HG02973 (cell line): Measurements from ENCODE around the gene GP1BB.

ENCODE experiments used
- ATAC-seq: cut with Tn5 transposase; IDR thresholded peaks from one replicate; pipeline ENCODE4 v1.9.1; 2021; ENCODE audit warnings: moderate library complexity; ENCODE audit not compliant: unreplicated experiment

GP1BB gene

DNA sequence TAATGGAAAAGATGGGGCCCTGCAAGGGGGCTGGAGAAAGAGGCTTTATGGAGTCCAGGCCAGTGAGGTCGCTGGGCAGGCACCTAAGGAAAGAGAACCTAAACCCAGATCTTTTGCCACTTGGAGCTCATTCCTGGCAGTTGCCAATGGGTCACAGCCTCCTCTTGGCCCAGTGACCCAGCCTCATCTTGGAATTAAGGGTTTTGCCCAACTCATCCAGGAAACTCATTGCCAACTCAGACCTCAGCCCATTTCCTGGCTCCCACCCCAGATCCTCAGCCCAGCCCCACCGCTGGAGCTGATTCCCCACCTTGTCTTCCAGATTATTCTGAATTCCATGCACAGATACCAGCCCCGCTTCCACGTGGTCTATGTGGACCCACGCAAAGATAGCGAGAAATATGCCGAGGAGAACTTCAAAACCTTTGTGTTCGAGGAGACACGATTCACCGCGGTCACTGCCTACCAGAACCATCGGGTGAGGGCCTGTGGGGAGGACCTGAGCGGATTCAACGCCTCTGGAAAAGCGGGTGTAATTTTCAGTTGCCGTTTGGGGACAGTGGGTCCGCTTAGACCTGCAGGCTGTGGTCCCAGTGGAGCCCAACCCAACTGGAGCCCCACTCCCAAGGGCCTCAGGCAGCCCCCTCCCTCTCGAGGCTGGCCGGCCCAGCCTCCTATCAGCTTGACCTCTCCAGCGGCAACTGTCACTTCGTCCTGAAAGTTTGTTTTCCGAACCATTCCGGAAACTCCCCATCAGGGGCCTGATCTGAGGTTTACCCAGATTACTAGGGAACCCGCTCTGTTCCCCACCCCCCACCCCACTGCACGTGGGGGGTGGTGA lies 41.5 kb downstream of the GP1BB start:
- ATAC-seq = no peak

- no peak for ATAC-seq
Measured at GRCh38 chr22:19765477-19766239, 42.3 kb downstream of the GP1BB start.

DNA sequence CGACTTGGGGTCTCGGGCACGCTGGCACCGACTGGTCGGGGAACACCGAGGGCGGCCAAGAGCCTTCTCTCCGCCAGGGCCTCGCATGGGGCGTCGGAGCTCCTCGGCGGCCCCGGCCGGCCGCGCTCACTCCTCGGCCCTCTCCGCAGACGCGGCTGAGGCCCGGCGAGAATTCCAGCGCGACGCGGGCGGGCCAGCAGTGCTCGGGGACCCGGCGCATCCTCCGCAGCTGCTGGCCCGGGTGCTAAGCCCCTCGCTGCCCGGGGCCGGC lies 42.8 kb downstream of the GP1BB start:
- ATAC-seq = no peak

DNA sequence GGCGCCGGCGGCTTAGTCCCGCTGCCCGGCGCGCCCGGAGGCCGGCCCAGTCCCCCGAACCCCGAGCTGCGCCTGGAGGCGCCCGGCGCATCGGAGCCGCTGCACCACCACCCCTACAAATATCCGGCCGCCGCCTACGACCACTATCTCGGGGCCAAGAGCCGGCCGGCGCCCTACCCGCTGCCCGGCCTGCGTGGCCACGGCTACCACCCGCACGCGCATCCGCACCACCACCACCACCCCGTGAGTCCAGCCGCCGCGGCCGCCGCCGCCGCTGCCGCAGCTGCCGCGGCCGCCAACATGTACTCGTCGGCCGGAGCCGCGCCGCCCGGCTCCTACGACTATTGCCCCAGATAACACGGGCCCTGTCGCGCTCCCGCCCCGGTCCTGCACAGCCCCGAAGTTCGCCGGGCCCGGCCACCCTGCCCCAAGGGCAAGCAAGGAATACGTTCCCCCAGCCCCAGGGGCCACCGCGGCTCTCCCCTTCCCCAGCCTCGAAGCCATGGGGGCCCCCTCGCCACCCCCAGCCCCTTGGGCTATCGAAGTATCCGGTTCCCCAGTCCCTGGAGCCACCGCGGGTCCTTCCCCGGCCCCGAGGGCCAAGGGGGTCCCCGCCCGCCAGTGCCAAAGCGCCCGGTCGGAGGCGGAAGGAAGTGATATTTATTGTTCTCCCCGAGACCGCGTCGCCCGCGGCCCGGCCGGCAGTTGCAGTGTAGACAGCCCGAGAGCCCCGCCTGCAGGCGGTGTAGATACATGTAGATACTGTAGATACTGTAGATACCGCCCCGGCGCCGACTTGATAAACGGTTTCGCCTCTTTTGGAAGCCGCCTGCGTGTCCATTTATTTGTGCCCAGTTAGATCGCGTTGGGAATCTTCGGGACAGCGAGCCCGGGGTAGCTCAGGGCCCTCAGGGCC lies 43.4 kb downstream of the GP1BB start:
- no peak for ATAC-seq

DNA sequence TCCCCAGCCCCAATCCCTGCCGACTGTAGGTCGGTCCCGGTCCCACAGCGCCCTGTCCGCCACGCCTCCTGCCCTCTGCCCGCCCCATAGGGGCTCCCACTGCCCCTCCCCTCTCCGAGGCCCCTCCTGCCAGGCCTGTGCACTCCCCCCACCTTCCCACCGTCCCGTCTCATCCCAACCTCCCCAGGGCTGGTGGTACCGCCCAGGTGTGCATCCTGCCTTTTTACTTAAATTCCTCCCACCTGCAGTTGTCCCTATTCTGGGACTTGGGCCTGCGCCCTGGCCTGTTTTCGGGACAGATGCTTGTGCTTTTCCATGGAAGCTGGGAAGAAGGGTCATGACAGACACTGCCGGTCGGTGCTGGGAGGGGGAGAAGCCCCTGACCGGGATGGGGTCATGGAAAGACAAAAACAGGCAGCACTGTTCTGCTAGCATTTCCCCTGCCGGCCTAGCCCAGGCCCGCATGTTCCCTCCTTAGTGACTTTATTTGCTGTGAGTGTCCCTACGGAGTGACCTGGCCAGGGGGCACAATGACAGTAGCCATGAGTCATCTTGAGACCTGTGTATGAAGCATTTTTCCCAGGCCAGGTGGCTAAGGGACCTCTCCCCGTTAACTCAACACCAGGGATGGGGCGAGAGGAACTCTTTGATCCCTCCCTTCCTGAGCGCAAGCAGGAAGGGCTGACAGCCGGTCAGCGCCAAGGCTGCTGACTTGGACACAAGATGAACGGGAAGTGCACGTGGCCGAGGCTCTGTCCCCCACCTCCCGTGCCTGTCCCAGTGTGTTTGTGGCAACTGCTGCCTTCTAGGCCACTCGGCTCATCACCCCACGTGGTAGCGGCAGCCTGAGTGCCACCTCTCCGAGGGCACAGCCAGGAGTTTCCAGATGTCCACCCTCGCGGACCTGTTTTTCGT lies 44.3 kb downstream of the GP1BB start:
- ATAC-seq = no peak

- ATAC-seq = no peak
Measured at GRCh38 chr22:19769393-19769715, 46.0 kb downstream of the GP1BB start.

DNA sequence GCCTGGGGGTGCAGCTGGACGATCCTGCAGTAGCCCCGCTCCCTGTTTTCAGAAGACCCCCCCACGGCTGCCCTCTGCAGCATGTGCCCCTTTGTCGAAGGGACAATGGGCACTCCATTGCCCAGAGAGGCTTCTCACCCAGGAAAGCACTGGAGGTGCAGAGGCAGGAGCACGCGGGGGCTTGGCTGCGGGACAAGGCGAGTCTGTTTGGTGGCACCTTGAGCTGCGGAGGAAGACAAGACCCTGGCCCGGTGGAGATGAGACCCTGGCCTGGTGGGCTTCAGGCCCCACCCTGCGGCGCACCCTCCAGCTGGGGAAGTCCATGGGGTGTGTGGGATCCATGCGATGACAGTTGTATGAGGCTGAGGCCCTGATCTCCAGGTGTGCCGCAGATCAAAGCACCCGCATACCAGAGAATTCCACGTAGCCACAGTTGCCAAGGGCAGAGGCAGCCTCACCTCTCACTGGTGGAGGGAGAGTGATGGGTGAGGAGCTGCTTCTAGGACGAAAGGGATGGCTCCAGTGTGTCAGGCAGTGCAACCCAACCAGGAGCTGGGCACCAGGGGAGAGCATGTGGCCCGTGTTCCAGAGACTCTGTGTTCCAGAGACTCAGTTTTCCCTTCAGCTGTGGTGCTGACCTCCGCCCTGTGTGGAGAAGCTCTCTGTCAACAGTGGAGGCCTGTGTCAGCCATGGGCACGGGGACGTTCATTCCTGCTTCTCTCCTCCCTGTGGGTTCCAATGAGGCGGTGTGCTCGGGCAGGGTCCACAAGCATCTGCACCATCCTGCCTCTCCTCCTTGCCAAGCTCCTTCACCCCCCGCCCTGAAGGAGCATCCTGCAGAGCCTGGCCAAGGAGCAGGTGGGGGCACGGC lies 47.2 kb downstream of the GP1BB start:
- ATAC-seq = no peak

GRCh38 chr22:19772422-19772672 lies 49.0 kb downstream of the GP1BB start:
- no peak for ATAC-seq

DNA sequence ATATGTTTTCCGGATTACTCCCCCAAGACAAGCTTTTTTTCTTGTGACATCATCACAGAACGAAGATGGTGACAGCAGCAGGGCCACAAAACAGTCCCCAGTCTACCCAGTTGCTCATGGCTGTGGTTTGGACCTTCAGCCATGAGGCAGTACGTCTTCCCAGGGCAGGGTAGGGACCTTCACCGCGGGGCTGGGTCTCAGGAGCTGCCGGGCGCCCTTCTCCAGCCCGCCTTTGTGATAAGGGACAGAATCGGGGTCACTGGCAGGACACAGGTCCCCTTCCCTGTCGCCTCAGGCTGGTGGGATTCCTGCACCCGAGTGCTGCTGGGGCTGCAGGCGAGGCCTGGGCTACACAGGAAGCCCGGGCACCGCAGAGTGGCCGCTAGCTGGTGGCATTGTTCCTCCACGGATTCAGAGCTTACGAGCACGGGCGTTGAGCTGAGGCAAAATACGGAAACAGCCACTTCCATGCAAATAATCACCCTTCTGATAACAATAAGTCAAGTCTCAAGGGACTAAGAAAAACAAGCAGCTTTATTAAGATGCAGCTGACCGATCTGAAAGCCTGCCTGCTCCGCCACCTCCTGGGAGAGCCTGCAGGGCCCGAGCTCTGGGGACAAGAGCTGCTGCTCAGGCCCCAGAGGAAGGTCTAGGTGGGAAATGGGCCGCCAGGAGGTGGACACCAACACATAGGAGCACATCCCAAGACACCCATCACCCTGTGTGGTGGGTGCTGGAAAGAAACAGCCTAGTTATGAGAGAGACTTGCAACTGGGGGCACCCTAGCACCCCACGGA lies 49.5 kb downstream of the GP1BB start:
- peak; percentile 57 for ATAC-seq

DNA sequence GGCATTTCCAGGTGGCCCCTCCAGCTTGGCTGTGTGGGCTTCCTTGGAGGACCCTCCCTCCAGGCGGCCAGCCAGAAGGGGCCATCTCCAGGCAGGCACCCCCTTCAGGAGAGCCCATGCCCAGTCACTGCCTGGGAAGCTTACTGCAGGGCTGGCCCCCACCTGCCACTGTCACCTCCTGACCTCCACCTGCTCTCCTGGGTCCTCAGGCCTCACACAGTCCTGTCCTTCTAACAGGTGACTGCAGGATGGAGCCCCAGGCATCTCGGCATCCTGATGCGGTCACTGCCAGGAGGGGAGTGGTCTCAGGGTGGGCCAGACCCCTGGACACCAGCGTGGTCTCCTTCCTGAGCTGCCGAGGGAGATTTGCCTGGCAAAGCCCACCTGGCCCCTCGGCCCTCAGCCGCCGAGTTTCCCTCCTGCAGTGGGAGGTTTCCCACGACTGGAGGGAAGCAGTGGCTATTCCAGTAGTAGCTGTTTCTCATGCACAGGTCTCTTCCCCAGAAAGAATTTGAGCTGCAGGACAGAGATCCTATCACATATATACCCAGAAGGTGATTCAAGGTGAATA lies 50.2 kb downstream of the GP1BB start:
- no peak for ATAC-seq
